ENCODE measurements around the gene NSFL1C.

NSFL1C gene

GRCh38 chr20:1479831-1480595 is 13.4 kb upstream of the NSFL1C start:
- DNase-seq = no peak

GRCh38 chr20:1478566-1478965 is 11.9 kb upstream of the NSFL1C start:
- no peak for DNase-seq

- DNase-seq = no peak
Measured at GRCh38 chr20:1477896-1478490, 11.3 kb upstream of the NSFL1C start.

GRCh38 chr20:1474817-1475603 is 8.4 kb upstream of the NSFL1C start:
- no peak for DNase-seq

- no peak for DNase-seq
Measured at GRCh38 chr20:1474325-1474724, 7.7 kb upstream of the NSFL1C start.

- no peak for DNase-seq
Measured at GRCh38 chr20:1473246-1474220, 6.9 kb upstream of the NSFL1C start.

- DNase-seq = no peak
Measured at GRCh38 chr20:1472556-1473245, 6.1 kb upstream of the NSFL1C start.

- no peak for DNase-seq
Measured at GRCh38 chr20:1471242-1471641, 4.6 kb upstream of the NSFL1C start.

- peak; percentile 40 for DNase-seq
Measured at GRCh38 chr20:1469925-1470571, 3.4 kb upstream of the NSFL1C start.

- DNase-seq = no peak
Measured at GRCh38 chr20:1469306-1469905, 2.8 kb upstream of the NSFL1C start.

- DNase-seq = no peak
Measured at GRCh38 chr20:1468117-1468624, 1.5 kb upstream of the NSFL1C start.

GRCh38 chr20:1467355-1468116 is 887 bp upstream of the NSFL1C start:
- no peak for DNase-seq

GRCh38 chr20:1467082-1467354 is 369 bp upstream of the NSFL1C start:
- DNase-seq = no peak

- DNase-seq = no peak
Measured at GRCh38 chr20:1465470-1466210, 1.0 kb downstream of the NSFL1C start.

GRCh38 chr20:1463971-1464570 is 2.6 kb downstream of the NSFL1C start:
- no peak for DNase-seq

GRCh38 chr20:1462834-1463233 is 3.8 kb downstream of the NSFL1C start:
- no peak for DNase-seq

- no peak for DNase-seq
Measured at GRCh38 chr20:1462001-1462400, 4.6 kb downstream of the NSFL1C start.

GRCh38 chr20:1460275-1460674 is 6.4 kb downstream of the NSFL1C start:
- no peak for DNase-seq

- no peak for DNase-seq
Measured at GRCh38 chr20:1457992-1458391, 8.7 kb downstream of the NSFL1C start.

All from NCI-H524 treated with DMSO at 0.1 percent for 48 hours (cell line).